Measurements from ENCODE around the gene FOXP1. TPM values are rescaled to one million over a fixed set of nuclear protein-coding genes. Genes with fewer than 3 reads are reported as not detected.

FOXP1 gene
- total RNA-seq, 1 donor from 2014 or later = 128 TPM

- Histone ChIP-seq H3K36me3 (no peaks in the 10 kb centered on the region), H3K4me1 (peaks cover 8% of the 10 kb centered on the region), H3K27me3 (no peaks in the 10 kb centered on the region), H3K27ac (no peak overlapping the region), H3K4me3 (no peak overlapping the region), H3K9me3 (no peaks in the 10 kb centered on the region)
- intact Hi-C loops (cut with DNase I) = no loop called here
- no peak for TF ChIP-seq CTCF (IDR thresholded peaks at IDR 0.05)
- TF ChIP-seq POLR2AphosphoS5 (IDR thresholded peaks at IDR 0.05; ENCODE audit: insufficient read depth in 1 of 2, low read depth in 1 of 2) = no peak
- TF ChIP-seq POLR2A (IDR thresholded peaks at IDR 0.05) = no peak
- no peak for DNase-seq (ENCODE audit: extremely low spot score in 2 of 2)
Measured at GRCh38 chr3:71144525-71145253, 438.8 kb downstream of the FOXP1 start.

GRCh38 chr3:71143493-71143892, 440.0 kb downstream of the FOXP1 start:
- intact Hi-C loops (cut with DNase I) = no loop called here
- Histone ChIP-seq H3K36me3 (no peaks in the 10 kb centered on the region), H3K4me1 (peaks cover 3% of the 10 kb centered on the region), H3K9me3 (no peaks in the 10 kb centered on the region), H3K27ac (no peak overlapping the region), H3K4me3 (no peak overlapping the region), H3K27me3 (no peaks in the 10 kb centered on the region)
- DNase-seq (ENCODE audit: extremely low spot score in 2 of 2) = no peak
- no peak for TF ChIP-seq POLR2A (IDR thresholded peaks at IDR 0.05)

DNA sequence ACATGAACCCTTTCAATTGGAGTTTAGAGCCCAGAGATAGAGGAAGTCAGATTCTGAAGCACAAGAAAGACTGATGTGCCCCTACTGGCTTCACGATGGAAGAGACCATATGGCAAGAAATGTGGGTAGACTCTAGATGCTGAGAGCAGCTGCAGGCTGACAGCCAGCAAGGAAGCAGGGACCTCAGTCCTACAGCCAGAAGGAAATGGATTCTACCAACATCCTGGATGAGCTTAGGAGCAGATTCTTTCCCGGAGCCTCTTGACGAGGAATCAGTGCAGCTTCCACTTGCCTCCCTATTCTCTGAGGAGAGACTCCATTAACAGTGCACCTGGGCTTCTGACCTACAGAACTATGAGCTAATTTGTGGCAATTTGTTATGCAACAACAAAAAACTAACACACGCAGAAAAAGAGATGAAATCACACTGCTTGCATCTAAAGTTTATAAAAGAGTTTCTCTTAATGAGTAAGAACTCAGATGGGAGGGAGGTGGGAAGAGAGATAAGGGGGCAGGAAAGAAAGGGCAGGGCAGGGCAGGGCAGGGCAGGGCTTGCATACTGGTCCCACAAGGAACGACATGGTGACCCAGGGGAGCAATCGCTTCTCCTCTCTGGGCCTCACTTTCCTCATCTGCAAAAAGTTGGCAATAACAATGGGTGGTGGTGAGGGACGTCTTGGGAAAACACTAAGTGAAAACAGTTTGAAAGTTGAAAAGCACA, 440.9 kb downstream of the FOXP1 start:
- Histone ChIP-seq H3K36me3 (no peaks in the 10 kb centered on the region), H3K4me1 (no peaks in the 10 kb centered on the region), H3K4me3 (no peak overlapping the region), H3K27me3 (no peaks in the 10 kb centered on the region), H3K9me3 (no peaks in the 10 kb centered on the region), H3K27ac (no peak overlapping the region)
- TF ChIP-seq POLR2A (IDR thresholded peaks at IDR 0.05) (no peak), POLR2AphosphoS5 (IDR thresholded peaks at IDR 0.05; ENCODE audit: insufficient read depth in 1 of 2, low read depth in 1 of 2) (no peak), CTCF (IDR thresholded peaks at IDR 0.05) (no peak)
- intact Hi-C loops (cut with DNase I) = no loop called here
- no peak for DNase-seq (ENCODE audit: extremely low spot score in 2 of 2)

- Histone ChIP-seq H3K36me3 (no peaks in the 10 kb centered on the region), H3K9me3 (no peaks in the 10 kb centered on the region), H3K4me1 (peaks cover 3% of the 10 kb centered on the region), H3K4me3 (no peak overlapping the region), H3K27me3 (no peaks in the 10 kb centered on the region), H3K27ac (no peak overlapping the region)
- no peak for DNase-seq (ENCODE audit: extremely low spot score in 2 of 2)
- no peak for TF ChIP-seq CTCF (IDR thresholded peaks at IDR 0.05)
- intact Hi-C loops (cut with DNase I) = no loop called here
Measured at GRCh38 chr3:71140477-71140876, 443.1 kb downstream of the FOXP1 start.

DNA sequence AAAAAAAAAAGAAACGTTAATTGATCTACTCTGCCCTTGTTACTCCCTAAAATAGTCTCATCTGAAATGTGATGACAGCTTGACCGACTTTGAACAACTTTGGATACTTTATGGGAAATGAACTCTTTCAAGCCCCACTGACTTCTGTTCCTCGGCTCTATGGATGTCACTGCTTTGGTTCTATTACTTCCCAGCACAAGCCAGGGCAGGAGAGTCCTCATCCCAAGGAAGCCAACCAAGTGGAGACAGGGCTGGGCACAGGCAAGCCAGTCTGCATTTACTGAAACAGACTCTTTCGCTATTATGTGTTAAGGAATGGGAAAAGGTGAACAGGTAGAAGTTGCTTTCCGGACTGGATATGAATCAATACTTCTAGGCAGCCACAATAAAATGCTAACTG, 444.0 kb downstream of the FOXP1 start:
- H3K27ac ChIP-seq = no peak overlapping the region
- no peaks in the 10 kb centered on the region for H3K27me3 ChIP-seq
- DNase-seq (ENCODE audit: extremely low spot score in 2 of 2) = no peak
- intact Hi-C loops (cut with DNase I) = loop anchor here (10.0 kb wide), 1 partner anchor 75 kb away; no protein-coding TSS in a partner anchor
- peaks cover 8% of the 10 kb centered on the region for H3K4me1 ChIP-seq
- no peak overlapping the region for H3K4me3 ChIP-seq
- no peaks in the 10 kb centered on the region for H3K9me3 ChIP-seq
- TF ChIP-seq POLR2A (IDR thresholded peaks at IDR 0.05) = no peak
- no peak for TF ChIP-seq CTCF (IDR thresholded peaks at IDR 0.05)
- no peak for TF ChIP-seq POLR2AphosphoS5 (IDR thresholded peaks at IDR 0.05; ENCODE audit: insufficient read depth in 1 of 2, low read depth in 1 of 2)
- H3K36me3 ChIP-seq = no peaks in the 10 kb centered on the region
